ENCODE measurements around the gene DNAJB8.

DNAJB8 gene

GRCh38 chr3:128420289-128420688 lies 46.4 kb downstream of the DNAJB8 start:
- H3K27me3 Mint-ChIP-seq = no peaks in the 10 kb centered on the region
- ATAC-seq (no peak), DNase-seq (no peak)
- no peaks in the 10 kb centered on the region for H3K4me1 Mint-ChIP-seq
- no peak overlapping the region for H3K4me3 Mint-ChIP-seq
- no peaks in the 10 kb centered on the region for H3K36me3 Mint-ChIP-seq (ENCODE audit: low read depth)
- H3K27ac Mint-ChIP-seq = no peak overlapping the region
- no peaks in the 10 kb centered on the region for H3K9me3 Mint-ChIP-seq

- no peak for DNase-seq
- Mint-ChIP-seq H3K27me3 (no peaks in the 10 kb centered on the region), H3K36me3 (ENCODE audit: low read depth) (no peaks in the 10 kb centered on the region), H3K27ac (no peak overlapping the region), H3K9me3 (no peaks in the 10 kb centered on the region), H3K4me3 (no peak overlapping the region), H3K4me1 (no peaks in the 10 kb centered on the region)
- no peak for ATAC-seq
Observed at GRCh38 chr3:128419311-128419710, 47.4 kb downstream of the DNAJB8 start.

DNA sequence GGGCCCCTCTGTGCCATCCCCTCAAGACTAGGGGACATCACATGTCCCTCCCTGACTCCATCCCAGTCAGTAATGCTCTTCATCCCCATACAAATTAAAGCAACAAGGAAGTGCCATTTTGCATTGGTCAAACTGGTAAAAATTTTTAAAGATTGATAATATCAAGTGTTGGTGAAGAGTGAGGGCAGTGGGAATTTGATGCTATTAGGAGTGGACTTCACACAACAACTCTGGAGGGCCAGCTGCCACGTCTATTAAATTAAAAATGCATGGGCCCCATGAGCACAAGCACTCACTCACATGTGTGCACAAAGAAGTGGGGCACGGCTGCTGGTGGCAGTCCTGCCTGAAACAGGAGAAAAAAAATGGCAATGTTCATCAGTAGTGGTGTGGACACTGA lies 47.8 kb downstream of the DNAJB8 start:
- Mint-ChIP-seq H3K27me3 (no peaks in the 10 kb centered on the region), H3K4me3 (no peak overlapping the region)

GRCh38 chr3:128416578-128417211 lies 50.0 kb downstream of the DNAJB8 start:
- Mint-ChIP-seq H3K4me1 (no peaks in the 10 kb centered on the region), H3K4me3 (no peak overlapping the region), H3K9me3 (no peaks in the 10 kb centered on the region), H3K27ac (no peak overlapping the region), H3K36me3 (ENCODE audit: low read depth) (no peaks in the 10 kb centered on the region), H3K27me3 (no peaks in the 10 kb centered on the region)
- ATAC-seq (no peak), DNase-seq (no peak)

More for the DNA sequence above, 47.8 kb downstream of the DNAJB8 start:
- Mint-ChIP-seq H3K4me1 (no peaks in the 10 kb centered on the region), H3K9me3 (no peaks in the 10 kb centered on the region), H3K27ac (no peak overlapping the region), H3K36me3 (ENCODE audit: low read depth) (no peaks in the 10 kb centered on the region)
- DNase-seq (no peak), ATAC-seq (no peak)

DNA sequence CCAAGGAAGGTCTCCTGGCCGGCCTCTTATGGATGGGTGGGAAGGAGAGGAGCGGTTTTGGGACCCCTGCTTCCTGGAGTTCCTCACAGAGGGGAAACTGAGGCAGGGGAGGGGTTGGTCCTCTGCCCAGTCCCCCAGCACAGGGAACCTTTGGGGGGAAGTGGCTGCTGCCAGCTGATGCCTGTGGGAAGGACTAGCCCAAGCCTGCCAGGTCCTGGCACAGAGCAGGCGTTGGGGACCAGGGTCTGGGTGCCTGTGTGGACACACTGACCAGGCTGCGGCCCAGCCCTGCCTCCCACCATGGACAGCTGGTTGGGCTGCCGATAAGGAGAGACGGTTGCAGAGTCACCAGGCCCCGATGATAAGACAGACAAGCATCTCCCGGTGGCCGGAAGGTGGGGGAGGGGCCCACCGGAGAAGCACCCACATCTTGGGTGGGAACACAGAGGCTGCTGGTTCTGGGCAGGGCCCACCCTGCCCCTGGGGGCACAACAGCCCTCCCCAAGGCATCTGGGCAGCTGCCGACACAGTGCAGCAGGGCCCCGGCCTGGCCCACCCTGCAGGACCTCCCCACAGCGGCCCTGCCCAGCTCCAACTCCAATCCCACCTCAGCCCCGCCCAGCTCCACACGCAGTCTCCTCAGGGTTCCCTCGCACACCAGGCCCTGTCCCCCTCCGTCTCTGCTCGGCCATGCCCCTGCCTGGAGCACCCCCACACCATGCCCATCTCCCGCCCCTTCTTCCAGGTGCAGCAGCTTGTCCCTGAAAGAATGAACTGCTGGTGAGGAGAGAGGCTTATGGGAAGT lies 50.7 kb downstream of the DNAJB8 start:
- H3K27me3 Mint-ChIP-seq = no peaks in the 10 kb centered on the region
- no peak for ATAC-seq
- H3K4me3 Mint-ChIP-seq = no peak overlapping the region
- no peak for DNase-seq
- H3K36me3 Mint-ChIP-seq (ENCODE audit: low read depth) = no peaks in the 10 kb centered on the region
- H3K27ac Mint-ChIP-seq = no peak overlapping the region
- no peaks in the 10 kb centered on the region for H3K4me1 Mint-ChIP-seq
- H3K9me3 Mint-ChIP-seq = no peaks in the 10 kb centered on the region

DNA sequence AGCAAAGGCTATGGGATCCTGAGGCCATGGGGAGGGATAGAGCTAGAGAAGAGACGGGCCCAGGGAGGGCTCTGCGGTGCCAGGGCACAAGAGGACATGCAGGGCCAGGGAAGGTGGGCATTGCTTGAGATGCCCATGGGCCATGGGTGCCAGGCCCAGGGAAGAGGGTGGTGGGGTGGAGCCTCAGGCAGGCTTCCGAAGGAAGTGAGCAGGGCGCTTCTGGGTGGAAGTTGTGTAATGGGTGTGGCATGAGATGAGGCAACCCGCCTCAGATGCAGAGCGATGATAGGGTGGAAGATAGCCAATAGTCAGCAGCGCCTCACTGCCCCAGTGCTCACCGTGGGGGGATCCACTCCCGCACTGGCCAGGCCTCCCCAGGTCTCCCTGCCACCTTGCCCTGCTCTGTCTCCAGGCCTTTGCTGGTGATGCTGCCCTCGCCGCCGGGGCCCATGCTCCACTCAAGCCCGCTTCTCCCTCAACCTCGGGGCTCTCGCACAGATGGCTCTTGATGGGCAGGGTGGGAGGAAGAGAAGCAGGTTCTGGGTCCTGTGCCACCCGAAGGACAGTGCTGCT lies 51.4 kb downstream of the DNAJB8 start:
- Mint-ChIP-seq H3K27me3 (no peaks in the 10 kb centered on the region), H3K4me1 (no peaks in the 10 kb centered on the region), H3K4me3 (no peak overlapping the region), H3K27ac (no peak overlapping the region), H3K36me3 (ENCODE audit: low read depth) (no peaks in the 10 kb centered on the region), H3K9me3 (no peaks in the 10 kb centered on the region)
- no peak for DNase-seq
- no peak for ATAC-seq

DNA sequence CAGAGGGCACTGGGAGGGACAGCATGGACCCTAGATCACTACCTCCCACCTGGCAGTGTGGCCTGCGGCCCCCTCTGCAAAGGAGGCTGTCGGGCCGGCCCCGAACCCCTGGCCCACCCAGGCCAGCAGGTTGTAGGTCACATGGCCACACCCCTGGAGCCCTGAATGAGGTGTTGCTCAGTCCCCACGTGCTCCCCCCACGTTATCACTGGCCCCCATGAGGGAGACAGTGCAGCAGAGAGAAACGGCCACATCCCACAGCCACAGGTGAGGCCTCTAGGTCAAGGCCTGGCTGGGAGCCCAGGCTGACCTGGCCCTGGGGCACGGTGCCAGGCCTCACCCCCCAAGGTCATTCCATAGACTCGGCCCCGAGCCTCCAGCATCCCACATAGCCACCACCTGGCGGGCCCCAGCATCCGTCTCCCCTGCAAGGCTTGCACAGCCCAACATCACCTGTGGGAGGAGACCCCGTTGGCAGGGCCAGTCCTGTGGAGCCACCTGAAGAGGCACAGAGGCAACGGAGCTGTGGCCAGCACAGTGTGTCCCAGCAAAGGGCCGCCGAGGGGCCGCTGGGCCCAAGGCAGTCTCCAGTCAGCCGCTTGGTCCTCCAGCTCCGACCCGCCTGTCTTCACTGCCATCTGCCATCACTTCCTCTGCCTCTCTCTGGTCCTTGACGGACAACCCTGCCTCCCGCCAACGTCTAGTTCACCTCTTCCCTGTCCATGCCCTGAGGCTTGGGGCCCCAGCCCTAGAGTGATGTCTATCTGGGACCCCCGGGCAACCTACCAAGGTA lies 53.1 kb downstream of the DNAJB8 start:
- H3K27ac Mint-ChIP-seq = no peak overlapping the region
- no peak for DNase-seq
- no peak for ATAC-seq
- no peaks in the 10 kb centered on the region for H3K9me3 Mint-ChIP-seq
- no peak overlapping the region for H3K4me3 Mint-ChIP-seq
- no peaks in the 10 kb centered on the region for H3K36me3 Mint-ChIP-seq (ENCODE audit: low read depth)
- no peaks in the 10 kb centered on the region for H3K27me3 Mint-ChIP-seq
- no peaks in the 10 kb centered on the region for H3K4me1 Mint-ChIP-seq

DNA sequence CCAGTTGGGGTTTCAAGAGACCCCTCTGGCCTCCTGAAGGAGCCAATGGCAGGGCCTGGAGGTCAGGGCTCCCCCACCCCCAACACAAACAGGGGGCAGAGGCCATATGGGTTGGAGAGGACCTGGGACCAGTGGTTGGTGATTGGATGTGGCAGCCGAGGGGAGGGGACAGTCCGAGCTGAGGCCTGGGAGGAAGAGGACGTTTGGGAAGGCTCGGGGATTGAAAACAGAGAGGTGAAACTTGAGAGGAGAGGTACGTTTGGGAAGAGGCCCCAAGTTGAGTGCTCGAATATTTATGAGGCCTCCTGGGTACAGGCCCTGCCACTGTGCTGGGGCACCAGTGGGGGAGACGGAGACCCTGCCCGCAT lies 53.7 kb downstream of the DNAJB8 start:
- Mint-ChIP-seq H3K4me1 (no peaks in the 10 kb centered on the region), H3K9me3 (no peaks in the 10 kb centered on the region), H3K4me3 (no peak overlapping the region), H3K27me3 (no peaks in the 10 kb centered on the region), H3K27ac (no peak overlapping the region), H3K36me3 (ENCODE audit: low read depth) (no peaks in the 10 kb centered on the region)
- ATAC-seq (no peak), DNase-seq (no peak)
